PFSK-1 (cell line): ENCODE results near the gene ACTG1.

Experiments used
- FOXP2 ChIP-seq: optimal IDR thresholded peaks from 2 replicates; pipeline ENCODE3; 2011; ENCODE audit warnings: borderline replicate concordance, control low read depth, inconsistent platforms; ENCODE audit not compliant: insufficient read depth; ENCODE audit errors: extremely low read length, extremely low read depth
- POLR2AphosphoS5 ChIP-seq: IDR thresholded peaks from 2 replicates; pipeline ENCODE4 v1.6.1; 2012; ENCODE audit warnings: low read depth, mild to moderate bottlenecking, control low read depth, low read length, moderate library complexity
- REST ChIP-seq, 2 experiments: IDR thresholded peaks; 2 replicates each; pipeline versions ENCODE4 v1.6.1 to v1.8.0; 2011 to 2012; ENCODE audit warnings: low read depth in 2 of 2, low read length in 2 of 2, control low read depth in 1 of 2, inconsistent platforms in 1 of 2, mild to moderate bottlenecking in 1 of 2, moderate library complexity in 1 of 2; ENCODE audit not compliant: insufficient read depth in 1 of 2
- SIN3A ChIP-seq: IDR thresholded peaks from 2 replicates; pipeline ENCODE4 v1.6.1; 2012; ENCODE audit warnings: mild to moderate bottlenecking, low read length, moderate library complexity, borderline replicate concordance; ENCODE audit not compliant: insufficient read depth
- TAF1 ChIP-seq: IDR thresholded peaks from 2 replicates; pipeline ENCODE4 v1.6.1; 2012; ENCODE audit warnings: low read length, control low read depth, borderline replicate concordance; ENCODE audit not compliant: insufficient read depth

GRCh38 chr17:81558115-81558468 lies 45.5 kb upstream of the ACTG1 start:
- TF ChIP-seq POLR2AphosphoS5 (no peak), REST (IDR thresholded peaks at IDR 0.05; ENCODE audit: insufficient read depth in 1 of 2, low read depth in 2 of 2, low read length in 2 of 2) (no peak), TAF1 (no peak), SIN3A (no peak), FOXP2 (no peak)
